Occipital lobe (tissue), 2 donors: ENCODE measurements around the gene PRIMA1. TPM values are rescaled to one million over a fixed set of nuclear protein-coding genes. Genes with fewer than 3 reads are reported as not detected.
A peak's percentile ranks its signal among the peaks of the same experiment; 100 is the strongest.

Experiments used
- DNase-seq: peaks from one replicate; lab custom pipeline; 2025; lab: John Stamatoyannopoulos, UW
- total RNA-seq: library from RNA; depleted of rRNA; stranded (reverse); fragments of >200 nt; gene quantifications from one replicate; pipeline ENCODE4 v1.2.3, GENCODE V29; 2014

The PRIMA1 gene
- total RNA-seq, 1 donor from 2014 or later = not detected

- no peak for DNase-seq
Measured at GRCh38 chr14:93713726-93714405, 74.4 kb downstream of the PRIMA1 start.

- DNase-seq = peak; percentile 77
Measured at GRCh38 chr14:93712838-93713724, 75.2 kb downstream of the PRIMA1 start.

DNA sequence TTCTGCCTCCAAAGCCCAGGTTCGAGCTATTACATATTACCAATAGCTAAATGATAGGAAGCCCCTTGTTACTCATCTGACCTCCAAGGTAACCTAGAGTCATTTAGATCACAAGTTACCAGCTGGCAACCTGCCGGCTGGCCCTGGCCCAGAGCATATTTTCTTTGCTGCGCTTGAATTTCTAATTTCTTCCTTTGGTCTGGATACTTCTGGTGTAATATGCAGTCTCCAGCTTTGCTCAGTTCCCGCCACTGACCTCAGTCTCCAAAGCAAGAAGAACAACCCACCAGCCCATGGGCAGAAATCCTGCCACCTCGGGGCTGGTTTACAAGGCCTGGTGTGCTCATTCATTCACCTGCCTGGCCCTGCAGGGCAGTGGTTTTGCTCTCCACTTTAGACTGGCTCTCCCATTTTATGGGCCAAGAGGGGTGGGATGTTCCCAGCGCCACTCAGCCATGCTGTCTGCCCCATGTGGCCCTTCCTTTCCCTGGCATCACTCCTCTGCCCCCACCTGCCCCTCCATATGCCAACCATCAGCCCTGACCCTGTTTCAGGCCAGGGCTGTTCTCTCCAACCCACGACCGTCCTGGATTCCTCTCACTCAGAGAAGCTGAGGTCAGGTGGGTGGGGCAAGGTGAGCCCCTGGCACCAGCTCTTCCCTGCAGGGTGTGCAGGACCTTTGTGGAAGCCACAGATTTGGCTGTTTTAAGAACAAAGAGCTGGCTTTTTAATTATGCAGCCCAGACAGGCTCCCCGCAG is 76.0 kb downstream of the PRIMA1 start:
- no peak for DNase-seq

GRCh38 chr14:93709249-93709648 is 79.0 kb downstream of the PRIMA1 start:
- no peak for DNase-seq

- DNase-seq = no peak
Measured at GRCh38 chr14:93708800-93709199, 79.5 kb downstream of the PRIMA1 start.

DNA sequence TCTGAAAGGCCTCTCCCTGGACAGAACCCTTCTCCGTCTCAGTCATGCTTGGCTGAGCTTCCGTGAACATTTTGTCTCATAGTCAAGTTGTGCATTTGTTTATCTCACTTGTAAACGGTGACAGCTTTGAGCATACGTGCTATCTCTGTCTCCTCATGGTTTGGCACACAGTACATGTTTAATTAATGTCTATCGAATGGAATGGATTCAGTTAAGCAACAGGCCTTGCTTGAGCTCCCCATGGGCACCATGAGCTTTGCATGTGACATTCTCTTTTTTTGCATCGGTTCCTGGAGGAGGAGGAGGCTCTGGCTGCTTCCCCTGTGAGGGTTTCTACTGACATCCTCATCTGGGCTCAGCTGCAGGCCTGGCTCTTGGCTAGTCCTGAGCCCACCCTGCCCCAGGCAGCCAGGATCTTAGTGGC is 80.0 kb downstream of the PRIMA1 start:
- no peak for DNase-seq

DNA sequence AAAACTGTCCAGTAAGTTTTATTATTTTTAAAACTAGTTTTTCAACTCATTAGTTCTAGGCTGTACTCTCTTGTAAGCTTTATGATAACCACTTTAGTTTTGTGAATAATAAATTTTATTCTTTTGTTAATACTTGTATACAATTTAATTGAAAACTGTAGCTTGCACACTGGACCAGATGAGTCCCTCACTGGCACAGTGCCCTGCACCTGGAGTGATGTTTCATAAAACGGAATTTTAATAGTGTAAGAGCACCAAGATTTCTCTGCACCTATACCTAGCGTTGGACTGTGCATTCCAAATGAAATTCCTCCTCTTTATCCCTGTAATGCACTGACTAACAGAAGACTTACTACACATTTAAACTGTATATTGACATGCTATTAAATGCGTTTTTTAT is 80.8 kb downstream of the PRIMA1 start:
- DNase-seq = no peak

DNA sequence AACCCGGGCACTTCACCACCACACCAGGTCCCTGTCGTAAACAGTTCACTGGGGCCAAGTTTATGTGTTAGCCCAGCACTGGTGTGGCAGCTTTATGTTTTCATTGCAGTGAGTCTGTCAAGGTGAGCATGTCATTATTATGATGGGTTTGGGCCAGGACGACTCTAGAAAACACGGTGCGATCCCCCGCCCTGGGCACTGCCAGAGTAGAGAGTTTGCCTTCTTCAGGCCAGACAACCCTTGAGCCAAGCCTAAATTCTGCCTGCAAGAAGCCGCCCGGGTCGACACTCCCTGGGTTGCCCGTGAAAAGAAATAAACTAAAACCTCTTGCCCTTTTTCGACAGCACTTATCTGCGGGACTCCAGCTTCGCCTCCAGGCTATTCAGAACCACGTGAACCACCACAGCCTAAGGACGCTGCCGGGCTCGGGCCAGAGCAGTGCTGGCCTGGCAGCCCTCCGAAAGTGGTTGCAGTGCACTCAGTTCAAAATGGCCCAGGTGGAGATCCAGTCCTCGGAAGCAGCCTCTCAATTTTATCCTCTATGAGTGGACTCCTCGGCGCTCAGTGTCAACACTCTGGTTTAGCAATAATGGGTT is 81.8 kb downstream of the PRIMA1 start:
- DNase-seq = no peak

GRCh38 chr14:93705513-93706156 is 82.7 kb downstream of the PRIMA1 start:
- no peak for DNase-seq

GRCh38 chr14:93703941-93704340 is 84.3 kb downstream of the PRIMA1 start:
- no peak for DNase-seq

- no peak for DNase-seq
Measured at GRCh38 chr14:93702946-93703345, 85.3 kb downstream of the PRIMA1 start.

- no peak for DNase-seq
Measured at GRCh38 chr14:93701562-93701961, 86.7 kb downstream of the PRIMA1 start.

- DNase-seq = no peak
Measured at GRCh38 chr14:93700928-93701327, 87.4 kb downstream of the PRIMA1 start.

DNA sequence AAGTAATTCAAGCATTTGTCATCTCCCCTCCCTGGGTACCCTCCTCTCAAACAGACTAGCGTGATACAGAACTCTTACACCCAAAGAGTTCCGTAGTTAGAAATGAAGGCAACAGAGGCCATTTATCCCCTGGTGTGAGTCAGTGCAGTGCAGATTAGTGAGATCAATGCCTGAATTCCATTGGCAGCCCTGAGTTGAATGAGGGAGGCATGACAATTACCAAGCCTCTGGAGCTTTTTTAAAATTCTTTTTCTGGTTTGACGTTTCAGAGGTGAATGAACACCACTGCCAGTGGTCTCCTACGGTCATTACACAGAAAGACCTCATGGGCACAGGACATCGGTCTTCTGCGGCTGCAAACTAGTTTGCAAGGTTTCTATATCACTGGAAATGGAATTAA is 94.4 kb downstream of the PRIMA1 start:
- no peak for DNase-seq

DNA sequence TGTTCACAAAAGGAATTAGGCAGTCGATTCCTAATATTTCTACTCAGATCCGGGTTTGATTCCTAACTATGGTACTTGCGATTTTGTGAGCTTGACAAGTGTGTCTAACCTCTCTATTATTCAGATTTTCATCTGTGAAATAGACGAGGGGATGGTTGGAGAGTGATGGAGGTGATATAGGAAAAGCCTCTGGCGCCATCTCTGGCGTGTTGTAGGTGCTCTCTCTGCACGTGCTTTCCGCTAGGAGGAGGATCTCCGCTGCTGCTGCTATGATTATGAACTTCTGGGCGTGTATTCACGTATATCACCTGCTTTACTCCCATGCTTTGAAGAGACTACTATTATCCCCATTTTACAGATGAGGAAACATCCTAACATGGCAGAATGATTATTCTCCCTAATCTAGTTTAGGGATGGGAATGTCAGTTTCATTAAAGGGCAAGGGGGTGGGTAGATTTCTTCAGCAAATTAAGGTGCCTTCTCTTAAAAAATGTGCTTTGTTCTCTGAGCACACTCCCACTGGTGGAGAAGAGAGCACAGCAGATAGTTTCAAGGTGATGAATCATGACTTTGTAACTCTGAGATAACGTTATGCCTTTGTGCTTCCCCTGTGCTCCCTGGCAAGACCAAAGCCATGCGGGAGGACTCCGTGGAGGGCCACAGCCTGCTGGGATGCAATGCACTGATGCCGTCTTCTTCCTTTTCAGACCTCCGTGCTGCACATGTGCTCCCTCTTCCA is 97.1 kb downstream of the PRIMA1 start:
- DNase-seq = no peak

DNA sequence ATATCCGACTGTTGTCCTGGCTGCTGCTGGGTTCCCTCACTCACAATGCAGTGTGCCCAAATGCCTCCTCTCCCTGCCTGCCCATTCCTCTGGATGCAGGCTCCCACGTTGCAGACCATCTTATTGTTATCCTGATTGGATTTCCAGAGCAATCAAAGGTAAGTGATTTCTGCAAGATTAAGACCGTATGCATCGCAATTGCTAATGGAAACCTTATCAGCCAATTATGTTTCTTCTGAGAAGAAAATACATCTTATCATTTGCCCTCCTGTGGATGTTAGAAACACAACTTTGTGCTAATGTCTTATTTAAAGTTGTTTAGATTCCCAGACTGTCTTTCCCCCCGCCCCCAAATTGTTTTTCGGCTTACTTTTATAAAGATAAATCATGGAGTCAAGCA is 98.1 kb downstream of the PRIMA1 start:
- DNase-seq = no peak

DNA sequence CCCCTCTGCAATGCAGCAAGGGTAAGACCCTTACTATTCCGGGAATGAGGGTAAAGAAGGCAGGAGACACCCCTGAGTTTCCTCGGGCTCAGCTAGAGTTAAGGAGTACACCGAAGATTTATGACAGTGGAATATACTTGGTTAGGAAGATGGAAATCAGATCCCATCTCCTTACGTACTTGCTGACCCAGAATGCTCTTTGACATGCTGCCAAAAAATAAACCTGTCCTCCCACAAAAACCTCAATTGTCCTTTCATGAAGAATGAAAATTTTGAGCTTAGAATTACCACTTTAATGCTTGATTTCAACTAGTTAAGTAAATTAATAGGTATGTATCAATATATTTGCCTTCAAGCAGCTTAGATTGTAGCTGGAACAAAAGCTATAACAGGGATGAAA is 99.5 kb downstream of the PRIMA1 start:
- DNase-seq = no peak

DNA sequence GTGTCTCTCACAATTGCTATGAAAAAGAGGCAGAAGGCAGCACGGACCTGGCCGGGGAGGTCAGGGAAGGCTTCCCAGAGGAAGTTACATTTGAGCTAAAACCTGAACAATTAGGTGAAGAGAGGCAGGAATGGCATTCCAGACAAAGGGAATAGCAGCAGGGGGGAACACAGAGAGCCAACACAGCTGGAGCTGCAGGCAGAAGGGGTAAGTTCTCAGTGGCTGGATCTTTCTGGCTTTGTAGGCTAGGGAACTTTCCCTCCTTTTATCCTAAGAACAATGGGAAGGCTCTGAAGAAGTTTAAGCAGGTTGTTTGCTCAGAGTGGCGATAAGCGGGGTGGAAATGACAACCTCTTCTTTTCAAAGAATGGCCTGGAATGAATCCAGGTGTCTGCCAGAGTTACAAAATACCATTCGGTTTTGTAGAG is 100.0 kb downstream of the PRIMA1 start:
- DNase-seq = no peak

DNA sequence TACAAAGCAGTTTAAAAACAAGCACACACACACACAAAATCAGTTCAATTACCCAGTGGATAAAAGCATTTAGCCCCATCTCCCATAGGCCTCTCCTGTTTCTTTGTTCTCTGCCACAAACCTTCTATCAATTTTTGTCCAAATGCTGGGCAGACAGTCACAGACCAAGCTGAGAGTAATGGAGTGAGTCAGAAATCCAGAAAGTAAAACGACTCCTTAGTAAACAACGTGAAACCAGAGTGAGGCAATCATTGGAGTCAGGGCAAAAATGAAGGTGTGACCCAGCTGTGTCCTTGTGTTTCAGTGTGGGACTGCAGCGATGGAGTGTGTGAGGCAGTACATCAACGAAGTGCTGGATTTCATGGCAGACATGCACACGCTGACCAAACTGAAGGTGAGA is 102.0 kb downstream of the PRIMA1 start:
- DNase-seq = no peak

- no peak for DNase-seq
Measured at GRCh38 chr14:93685121-93685895, 103.0 kb downstream of the PRIMA1 start.
